ENCODE results near the gene ARRDC2. TPM values are rescaled to one million over a fixed set of nuclear protein-coding genes. Genes with fewer than 3 reads are reported as not detected.

Gene ARRDC2
- total RNA-seq, 1 donor from 2014 or later = 13.4 TPM

GRCh38 chr19:17968362-17968761 is 39.6 kb upstream of the ARRDC2 start:
- no peak overlapping the region for H3K4me3 ChIP-seq (ENCODE audit: low read depth, low read length)
- DNase-seq (ENCODE audit: low read depth) = no peak
- TF ChIP-seq CTCF (conservative IDR thresholded peaks at IDR 0.05; ENCODE audit: low read depth, low read length) = no peak

- TF ChIP-seq CTCF (conservative IDR thresholded peaks at IDR 0.05; ENCODE audit: low read depth, low read length) = no peak
- no peak for DNase-seq (ENCODE audit: low read depth)
- no peak overlapping the region for H3K4me3 ChIP-seq (ENCODE audit: low read depth, low read length)
Observed at GRCh38 chr19:17969096-17969792, 38.7 kb upstream of the ARRDC2 start.

GRCh38 chr19:17972230-17972629 is 35.7 kb upstream of the ARRDC2 start:
- H3K4me3 ChIP-seq (ENCODE audit: low read depth, low read length) = no peak overlapping the region
- DNase-seq (ENCODE audit: low read depth) = no peak
- TF ChIP-seq CTCF (conservative IDR thresholded peaks at IDR 0.05; ENCODE audit: low read depth, low read length) = no peak

- no peak for DNase-seq (ENCODE audit: low read depth)
- H3K4me3 ChIP-seq (ENCODE audit: low read depth, low read length) = no peak overlapping the region
- TF ChIP-seq CTCF (conservative IDR thresholded peaks at IDR 0.05; ENCODE audit: low read depth, low read length) = no peak
Observed at GRCh38 chr19:17973759-17974158, 34.2 kb upstream of the ARRDC2 start.

- TF ChIP-seq CTCF (conservative IDR thresholded peaks at IDR 0.05; ENCODE audit: low read depth, low read length) = no peak
- DNase-seq (ENCODE audit: low read depth) = no peak
Observed at GRCh38 chr19:17974551-17974950, 33.4 kb upstream of the ARRDC2 start.

GRCh38 chr19:17975032-17975431 is 32.9 kb upstream of the ARRDC2 start:
- no peak for TF ChIP-seq CTCF (conservative IDR thresholded peaks at IDR 0.05; ENCODE audit: low read depth, low read length)
- DNase-seq (ENCODE audit: low read depth) = no peak
- H3K4me3 ChIP-seq (ENCODE audit: low read depth, low read length) = no peak overlapping the region

More at GRCh38 chr19:17974551-17974950, 33.4 kb upstream of the ARRDC2 start:
- no peak overlapping the region for H3K4me3 ChIP-seq (ENCODE audit: low read depth, low read length)

- no peak overlapping the region for H3K4me3 ChIP-seq (ENCODE audit: low read depth, low read length)
- TF ChIP-seq CTCF (conservative IDR thresholded peaks at IDR 0.05; ENCODE audit: low read depth, low read length) = no peak
- no peak for DNase-seq (ENCODE audit: low read depth)
Observed at GRCh38 chr19:17977021-17977420, 30.9 kb upstream of the ARRDC2 start.
